ENCODE data around the gene MRPL9. TPM values are rescaled to one million over a fixed set of nuclear protein-coding genes. Genes with fewer than 3 reads are reported as not detected.

MRPL9 gene
- total and polyA plus RNA-seq, 10 of the 15 experiments (the other 5 are each of a cell fraction or from before 2014, with no cell fraction given) = 35.7 to 161 (median 110) TPM

DNA sequence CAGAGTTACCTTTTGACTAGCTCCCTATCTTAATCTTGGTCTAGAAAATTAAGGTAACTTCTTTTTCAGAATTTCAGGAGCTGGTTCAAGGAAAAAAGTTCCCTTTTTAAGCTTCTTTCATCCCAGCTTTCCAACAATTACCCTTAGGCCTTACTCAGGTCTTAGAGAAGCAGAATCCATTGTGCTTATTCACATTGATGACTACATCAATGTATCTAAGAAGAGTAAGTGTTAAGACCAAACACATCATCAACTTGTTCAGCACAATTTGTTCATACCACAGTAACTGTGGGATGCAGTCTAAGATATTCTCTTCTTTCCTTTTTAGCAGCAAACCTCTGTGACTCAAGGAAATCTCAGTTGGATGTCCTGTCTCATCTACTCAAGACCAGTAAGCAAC is 4.1 kb downstream of the MRPL9 start:
- Histone ChIP-seq H3K9ac (ENCODE audit: control insufficient read depth, insufficient read depth, low read length) (no peak overlapping the region), H3K27me3 (replicated peaks in 1 of 2; ENCODE audit: control insufficient read depth in 2 of 2, insufficient read depth in 2 of 2, low read length in 1 of 2) (no peaks in the 10 kb centered on the region), H2AFZ (ENCODE audit: control insufficient read depth, low read depth, low read length) (no peak overlapping the region), H3K36me3 (ENCODE audit: control insufficient read depth in 2 of 2, insufficient read depth in 2 of 2, low read length in 1 of 2) (peaks cover 5 to 25% of the 10 kb centered on the region in 2 experiments; a peak in 3 of 4 replicates), H3K27ac (ENCODE audit: control insufficient read depth, insufficient read depth) (no peak overlapping the region), H3K9me3 (replicated peaks; ENCODE audit: control insufficient read depth, insufficient read depth, low read length) (no peaks in the 10 kb centered on the region), H3K4me2 (ENCODE audit: control insufficient read depth, insufficient read depth) (no peak overlapping the region), H3K4me1 (ENCODE audit: control insufficient read depth, insufficient read depth, low read length) (no peaks in the 10 kb centered on the region), H3K79me2 (ENCODE audit: control insufficient read depth, insufficient read depth, low read length) (peaks cover 12% of the 10 kb centered on the region), H3K4me3 (no peak overlapping the region), H4K20me1 (ENCODE audit: control insufficient read depth, insufficient read depth) (no peaks in the 10 kb centered on the region)
- ATAC-seq (no peak), DNase-seq (ENCODE audit: low read depth, low spot score) (no peak), FAIRE-seq (no peak)
- CTCF ChIA-PET = interaction anchor here (1.0 kb wide), 1 partner anchor 9 kb away, joined by 5 read pairs; no protein-coding TSS in a partner anchor
- RAD21 ChIA-PET (ENCODE audit: unreplicated experiment) = no interaction called here
- SMC1A ChIA-PET (ENCODE audit: uncharacterized antibody, unreplicated experiment) = no interaction called here
- TF ChIP-seq, protein P1, sequence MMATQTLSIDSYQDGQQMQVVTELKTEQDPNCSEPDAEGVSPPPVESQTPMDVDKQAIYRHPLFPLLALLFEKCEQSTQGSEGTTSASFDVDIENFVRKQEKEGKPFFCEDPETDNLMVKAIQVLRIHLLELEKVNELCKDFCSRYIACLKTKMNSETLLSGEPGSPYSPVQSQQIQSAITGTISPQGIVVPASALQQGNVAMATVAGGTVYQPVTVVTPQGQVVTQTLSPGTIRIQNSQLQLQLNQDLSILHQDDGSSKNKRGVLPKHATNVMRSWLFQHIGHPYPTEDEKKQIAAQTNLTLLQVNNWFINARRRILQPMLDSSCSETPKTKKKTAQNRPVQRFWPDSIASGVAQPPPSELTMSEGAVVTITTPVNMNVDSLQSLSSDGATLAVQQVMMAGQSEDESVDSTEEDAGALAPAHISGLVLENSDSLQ (IDR thresholded peaks at IDR 0.05) = no peak
- TF ChIP-seq NBN (IDR thresholded peaks at IDR 0.05) = no peak
- TF ChIP-seq, protein P2, sequence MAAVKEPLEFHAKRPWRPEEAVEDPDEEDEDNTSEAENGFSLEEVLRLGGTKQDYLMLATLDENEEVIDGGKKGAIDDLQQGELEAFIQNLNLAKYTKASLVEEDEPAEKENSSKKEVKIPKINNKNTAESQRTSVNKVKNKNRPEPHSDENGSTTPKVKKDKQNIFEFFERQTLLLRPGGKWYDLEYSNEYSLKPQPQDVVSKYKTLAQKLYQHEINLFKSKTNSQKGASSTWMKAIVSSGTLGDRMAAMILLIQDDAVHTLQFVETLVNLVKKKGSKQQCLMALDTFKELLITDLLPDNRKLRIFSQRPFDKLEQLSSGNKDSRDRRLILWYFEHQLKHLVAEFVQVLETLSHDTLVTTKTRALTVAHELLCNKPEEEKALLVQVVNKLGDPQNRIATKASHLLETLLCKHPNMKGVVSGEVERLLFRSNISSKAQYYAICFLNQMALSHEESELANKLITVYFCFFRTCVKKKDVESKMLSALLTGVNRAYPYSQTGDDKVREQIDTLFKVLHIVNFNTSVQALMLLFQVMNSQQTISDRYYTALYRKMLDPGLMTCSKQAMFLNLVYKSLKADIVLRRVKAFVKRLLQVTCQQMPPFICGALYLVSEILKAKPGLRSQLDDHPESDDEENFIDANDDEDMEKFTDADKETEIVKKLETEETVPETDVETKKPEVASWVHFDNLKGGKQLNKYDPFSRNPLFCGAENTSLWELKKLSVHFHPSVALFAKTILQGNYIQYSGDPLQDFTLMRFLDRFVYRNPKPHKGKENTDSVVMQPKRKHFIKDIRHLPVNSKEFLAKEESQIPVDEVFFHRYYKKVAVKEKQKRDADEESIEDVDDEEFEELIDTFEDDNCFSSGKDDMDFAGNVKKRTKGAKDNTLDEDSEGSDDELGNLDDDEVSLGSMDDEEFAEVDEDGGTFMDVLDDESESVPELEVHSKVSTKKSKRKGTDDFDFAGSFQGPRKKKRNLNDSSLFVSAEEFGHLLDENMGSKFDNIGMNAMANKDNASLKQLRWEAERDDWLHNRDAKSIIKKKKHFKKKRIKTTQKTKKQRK (IDR thresholded peaks at IDR 0.05; ENCODE audit: low read depth, low read length) = no peak
- TF ChIP-seq MTA3 (IDR thresholded peaks at IDR 0.05; ENCODE audit: borderline replicate concordance, low read length) = no peak
- no peak for TF ChIP-seq EZH2 (IDR thresholded peaks at IDR 0.05; ENCODE audit: borderline replicate concordance, control insufficient read depth, low read depth, low read length)
- TF ChIP-seq RUNX3 (IDR thresholded peaks at IDR 0.05; ENCODE audit: low read length) = no peak
- TF ChIP-seq RBBP5 (conservative IDR thresholded peaks at IDR 0.05) = no peak
- TF ChIP-seq HDAC6 (IDR thresholded peaks at IDR 0.05; ENCODE audit: unreplicated experiment) = no peak
- TF ChIP-seq, protein P3, sequence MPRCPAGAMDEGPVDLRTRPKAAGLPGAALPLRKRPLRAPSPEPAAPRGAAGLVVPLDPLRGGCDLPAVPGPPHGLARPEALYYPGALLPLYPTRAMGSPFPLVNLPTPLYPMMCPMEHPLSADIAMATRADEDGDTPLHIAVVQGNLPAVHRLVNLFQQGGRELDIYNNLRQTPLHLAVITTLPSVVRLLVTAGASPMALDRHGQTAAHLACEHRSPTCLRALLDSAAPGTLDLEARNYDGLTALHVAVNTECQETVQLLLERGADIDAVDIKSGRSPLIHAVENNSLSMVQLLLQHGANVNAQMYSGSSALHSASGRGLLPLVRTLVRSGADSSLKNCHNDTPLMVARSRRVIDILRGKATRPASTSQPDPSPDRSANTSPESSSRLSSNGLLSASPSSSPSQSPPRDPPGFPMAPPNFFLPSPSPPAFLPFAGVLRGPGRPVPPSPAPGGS (IDR thresholded peaks at IDR 0.05; ENCODE audit: borderline replicate concordance, insufficient read depth, low read depth, low read length, poor library complexity, severe bottlenecking) = no peak
- intact Hi-C loops (cut with micrococcal nuclease; ENCODE audit: unreplicated experiment) (no loop called here), in situ Hi-C loops (cut with MboI) (no loop called here)
- POLR2A ChIA-PET = interaction anchor here (0.6 to 0.7 kb wide), 2 partner anchors 9 to 33 kb away, joined by 3 read pairs; no protein-coding TSS in a partner anchor
- no TSS peak for BruUV-seq (replicated peaks)

Data from GM12878 (cell line).